Astrocyte of the spinal cord (primary cell): ENCODE measurements around the gene HMG20A.

Experiments used
- DNase-seq: peaks from one replicate; pipeline ENCODE4 v3.0.0; 2011; ENCODE audit warnings: low read depth, low spot score
- H3K4me3 ChIP-seq: 2 replicates; pipeline ENCODE4 v1.5.1; 2011; ENCODE audit warnings: low read depth, mild to moderate bottlenecking, low read length, moderate library complexity
- CTCF ChIP-seq: IDR thresholded peaks from 2 replicates; pipeline ENCODE4 v1.5.1; 2012; ENCODE audit warnings: low read depth, mild to moderate bottlenecking, low read length, inconsistent platforms
- in situ Hi-C: cut with HindIII; loops from 2 replicates; pipeline ENCODE4 v1.10.0; 2017; ENCODE audit warnings: low sequenced_read_pairs

HMG20A gene

GRCh38 chr15:77494073-77494867, 73.6 kb downstream of the HMG20A start:
- DNase-seq, result no peak
- H3K4me3 ChIP-seq, result no peak overlapping the region
- TF ChIP-seq CTCF, result no peak
- in situ Hi-C loops, result no loop called here

GRCh38 chr15:77494964-77495363, 74.3 kb downstream of the HMG20A start:
- no peak for TF ChIP-seq CTCF
- in situ Hi-C loops, result no loop called here
- H3K4me3 ChIP-seq, result no peak overlapping the region
- no peak for DNase-seq

GRCh38 chr15:77495838-77496596, 75.3 kb downstream of the HMG20A start:
- in situ Hi-C loops, result no loop called here
- TF ChIP-seq CTCF, result no peak
- no peak overlapping the region for H3K4me3 ChIP-seq
- peak; percentile 29 for DNase-seq

- no peak overlapping the region for H3K4me3 ChIP-seq
- peak; percentile 90 for DNase-seq
- in situ Hi-C loops, result no loop called here
- peak; percentile 97 for TF ChIP-seq CTCF
Measured at GRCh38 chr15:77496715-77497109, 76.0 kb downstream of the HMG20A start.

- TF ChIP-seq CTCF, result no peak
- DNase-seq, result peak; percentile 76
- no peak overlapping the region for H3K4me3 ChIP-seq
- in situ Hi-C loops, result no loop called here
Measured at GRCh38 chr15:77497110-77497737, 76.5 kb downstream of the HMG20A start.

GRCh38 chr15:77497942-77498361, 77.3 kb downstream of the HMG20A start:
- peak; percentile 33 for DNase-seq
- in situ Hi-C loops, result no loop called here
- no peak overlapping the region for H3K4me3 ChIP-seq
- TF ChIP-seq CTCF, result no peak
